GM18870 (cell line): ENCODE results near the gene DDI1.
"Not testable (repeated sequence)": the region's sequence is repeated elsewhere in the genome, so short reads cannot be mapped to it uniquely, and the experiment has no call there.

Experiments
- ATAC-seq: cut with Tn5 transposase; IDR thresholded peaks from one replicate; pipeline ENCODE4 v1.9.1; 2021; ENCODE audit warnings: moderate library complexity; ENCODE audit not compliant: unreplicated experiment

Gene DDI1

DNA sequence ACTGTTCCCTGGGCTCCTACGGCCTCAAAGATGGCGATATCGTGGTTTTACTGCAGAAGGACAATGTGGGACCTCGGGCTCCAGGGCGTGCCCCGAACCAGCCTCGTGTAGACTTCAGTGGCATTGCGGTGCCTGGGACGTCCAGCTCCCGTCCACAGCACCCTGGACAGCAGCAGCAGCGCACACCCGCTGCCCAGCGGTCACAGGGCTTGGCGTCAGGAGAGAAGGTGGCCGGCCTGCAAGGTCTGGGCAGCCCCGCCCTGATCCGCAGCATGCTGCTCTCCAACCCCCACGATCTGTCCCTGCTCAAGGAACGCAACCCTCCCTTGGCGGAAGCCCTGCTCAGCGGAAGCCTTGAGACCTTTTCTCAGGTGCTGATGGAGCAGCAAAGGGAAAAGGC is 555 bp downstream of the DDI1 start:
- ATAC-seq = no peak

DNA sequence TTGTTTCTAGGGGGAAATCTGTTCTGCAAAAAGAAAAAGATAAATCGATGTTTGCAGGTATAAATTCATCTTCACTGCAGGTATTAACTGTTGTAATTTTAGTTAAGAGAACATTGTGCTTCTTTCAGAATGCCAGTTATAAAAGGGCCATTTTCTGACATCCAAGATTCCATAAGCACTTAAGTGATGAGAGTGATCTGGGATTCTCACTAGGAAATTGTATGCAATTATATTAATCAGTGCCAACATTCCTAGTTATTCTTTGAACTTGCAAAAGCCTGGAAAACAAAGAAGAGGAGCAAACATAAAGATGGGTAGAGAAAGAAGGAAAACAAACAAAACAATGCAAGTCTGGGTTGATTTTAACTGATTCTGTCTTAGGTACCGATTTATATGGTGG is 5.4 kb downstream of the DDI1 start:
- no peak for ATAC-seq

DNA sequence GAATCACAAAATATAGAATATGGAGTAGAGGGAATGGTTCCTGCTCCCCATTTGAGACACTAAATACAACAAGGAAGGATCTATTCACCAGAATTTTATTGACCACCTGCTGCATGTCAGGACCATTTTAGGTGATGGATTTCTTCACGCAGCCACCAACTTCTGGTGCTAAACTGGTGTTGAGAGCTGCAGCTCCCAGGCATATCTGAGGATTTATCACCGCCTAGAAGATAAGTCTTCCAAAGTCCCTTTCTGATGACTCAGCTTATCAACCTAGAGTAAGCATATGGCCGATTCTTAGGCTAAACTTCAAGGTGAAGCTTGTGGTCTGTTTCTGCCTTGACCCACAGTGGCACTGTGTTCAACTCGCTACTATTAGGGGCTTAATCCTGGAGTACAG is 6.7 kb downstream of the DDI1 start:
- no peak for ATAC-seq

DNA sequence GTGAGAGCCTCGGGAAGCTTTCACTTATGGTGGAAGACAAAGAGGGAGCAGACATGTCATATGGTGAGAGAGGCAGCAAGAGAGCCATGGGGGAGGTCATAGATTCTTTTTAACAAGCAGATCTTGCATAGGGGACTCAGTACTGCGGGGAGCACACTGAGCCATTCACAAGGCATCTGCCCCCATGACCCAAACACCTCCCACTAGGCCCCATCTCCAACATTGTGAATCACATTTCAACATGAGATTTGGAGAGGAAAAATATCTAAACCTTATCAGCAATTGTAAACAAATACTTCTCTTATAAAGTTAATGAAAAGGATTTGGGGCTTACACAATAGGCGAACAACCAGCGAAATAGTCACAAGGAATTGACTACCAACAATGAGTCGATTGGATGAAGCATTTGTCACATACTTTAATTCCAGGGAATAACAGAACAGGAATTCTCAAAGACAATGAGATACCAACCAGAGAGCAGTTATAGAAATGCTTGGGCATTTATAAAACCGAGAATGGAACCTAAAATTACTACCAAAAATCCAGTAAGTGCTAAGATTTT is 7.3 kb downstream of the DDI1 start:
- no peak for ATAC-seq

DNA sequence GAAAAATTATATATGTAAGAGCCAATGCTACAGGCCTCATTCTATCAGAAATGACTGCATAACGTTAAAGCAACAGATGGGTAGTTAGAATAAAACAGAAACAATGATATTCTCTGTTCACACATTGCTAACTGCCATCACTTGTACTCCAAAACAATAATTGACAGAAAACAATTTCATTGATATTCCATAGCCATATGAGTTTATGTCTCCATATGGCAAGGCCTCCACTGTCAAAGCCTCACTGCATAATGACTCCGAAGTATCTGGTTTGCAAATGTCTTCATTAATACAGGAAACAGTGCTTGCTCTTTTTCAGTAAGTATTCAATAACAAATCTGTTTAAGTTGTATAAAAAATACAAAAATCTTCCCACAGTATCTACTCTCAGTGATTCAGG is 9.9 kb downstream of the DDI1 start:
- ATAC-seq = no peak

DNA sequence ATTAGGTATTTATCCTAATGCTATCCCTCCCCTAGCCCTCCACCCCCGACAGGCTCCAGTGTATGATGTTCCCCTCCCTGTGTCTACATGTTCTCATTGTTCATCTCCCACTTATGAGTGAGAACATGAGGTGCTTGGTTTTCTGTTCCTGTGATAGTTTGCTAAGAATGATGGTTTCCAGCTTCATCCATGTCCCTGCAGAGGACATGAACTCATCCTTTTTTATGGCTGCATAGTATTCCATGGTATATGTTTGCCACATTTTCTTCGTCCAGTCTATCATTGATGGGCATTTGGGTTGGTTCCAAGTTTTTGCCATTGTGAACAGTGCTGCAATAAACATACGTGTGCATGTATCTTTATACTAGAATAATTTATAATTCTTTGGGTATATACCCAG is 10.4 kb downstream of the DDI1 start:
- not testable (repeated sequence) for ATAC-seq

DNA sequence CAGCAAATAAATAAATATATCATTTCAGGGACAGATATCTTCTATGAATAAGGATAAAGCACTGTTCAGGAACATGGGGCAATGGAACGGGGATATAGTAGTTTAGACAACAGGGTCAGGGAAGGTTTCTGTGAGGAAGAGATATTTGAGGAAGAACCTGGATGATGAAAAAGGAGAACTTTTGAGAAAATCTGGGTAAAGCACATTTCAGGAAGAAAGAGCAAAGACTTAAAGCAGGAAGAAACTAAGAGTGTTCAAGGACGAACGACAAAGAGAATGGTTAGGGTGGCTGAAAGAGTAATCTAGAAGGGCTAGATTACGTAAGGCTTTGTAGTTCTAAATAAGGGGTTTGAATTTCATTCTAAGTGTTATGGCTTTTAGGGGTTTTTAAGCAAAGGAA is 12.7 kb downstream of the DDI1 start:
- ATAC-seq = no peak

DNA sequence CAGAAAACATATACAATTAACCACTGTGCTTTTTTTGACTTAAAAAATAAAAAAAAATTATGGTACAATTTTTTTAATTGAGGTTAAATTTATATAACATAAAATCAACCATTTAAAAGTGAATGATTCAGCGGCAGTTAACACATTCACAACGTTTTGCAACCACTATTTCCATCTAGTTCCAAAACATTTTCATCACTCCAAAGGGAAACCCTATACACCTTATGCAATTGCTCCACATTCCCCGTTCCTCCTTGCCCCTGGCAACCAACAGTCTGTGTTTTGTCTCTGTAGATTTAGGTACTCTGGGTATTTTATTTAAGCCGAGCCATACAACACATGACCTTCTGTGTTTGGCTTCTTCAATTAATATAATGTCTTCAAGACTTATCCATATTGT is 15.3 kb downstream of the DDI1 start:
- ATAC-seq = no peak

DNA sequence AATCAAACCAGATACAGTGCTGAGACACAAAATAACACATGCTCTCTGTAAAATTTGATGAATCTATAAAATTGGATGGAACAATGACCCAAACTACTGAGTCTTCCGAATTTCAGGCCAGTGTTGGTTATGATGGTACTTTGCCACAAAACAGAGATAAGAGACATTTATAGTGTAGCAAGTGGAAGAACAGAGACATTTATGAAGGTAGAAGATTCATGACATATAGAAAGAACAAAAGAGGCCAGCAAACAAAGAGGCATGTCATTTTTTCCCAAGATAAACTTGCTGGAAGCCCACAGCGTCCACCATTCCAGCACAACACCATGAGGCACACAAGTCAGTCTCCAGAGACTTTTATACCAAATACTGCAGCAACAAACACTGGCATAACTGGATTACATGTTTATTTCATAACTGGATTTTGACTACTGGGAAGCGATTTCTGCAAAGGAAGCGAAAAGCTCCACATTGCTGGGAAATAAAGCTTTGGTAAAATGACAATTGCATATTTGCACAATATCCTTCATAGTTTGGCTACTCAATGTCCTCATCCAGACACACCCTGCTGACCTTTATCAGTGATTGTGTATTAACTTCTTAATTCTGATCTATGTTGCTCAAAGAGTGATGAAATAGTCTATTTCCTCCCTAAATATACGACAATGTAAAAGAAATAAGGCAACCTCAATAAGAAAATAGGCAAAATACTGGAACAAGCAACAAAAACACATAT is 17.5 kb downstream of the DDI1 start:
- ATAC-seq = no peak

DNA sequence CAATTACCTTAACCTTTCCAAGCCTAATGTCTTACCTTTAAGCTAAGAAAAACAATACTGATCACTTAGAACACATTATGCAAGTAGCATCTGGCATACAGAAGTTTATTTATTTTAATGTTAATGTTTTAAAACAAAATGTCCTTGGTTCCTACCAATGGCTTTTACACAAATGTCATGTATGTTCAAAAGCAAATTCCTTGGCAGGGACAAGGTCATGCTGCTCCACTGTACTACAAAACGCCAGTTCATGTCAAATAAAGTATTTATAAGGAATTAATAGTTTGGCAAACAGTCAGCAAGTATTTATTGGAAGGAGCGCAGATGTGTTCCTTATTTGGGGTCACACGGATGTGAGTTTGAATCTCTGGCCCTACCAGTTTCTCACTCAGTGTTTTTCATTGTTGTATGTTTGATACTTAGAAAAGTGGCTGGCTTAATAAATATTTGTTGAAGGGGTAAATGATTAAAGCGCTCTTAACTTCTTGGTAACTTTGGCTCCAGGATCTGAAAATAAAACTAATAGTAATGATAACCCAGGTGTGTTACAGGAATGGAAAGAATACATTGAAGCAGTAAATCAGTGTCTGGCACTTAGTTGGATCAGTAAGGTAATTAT is 18.6 kb downstream of the DDI1 start:
- no peak for ATAC-seq

DNA sequence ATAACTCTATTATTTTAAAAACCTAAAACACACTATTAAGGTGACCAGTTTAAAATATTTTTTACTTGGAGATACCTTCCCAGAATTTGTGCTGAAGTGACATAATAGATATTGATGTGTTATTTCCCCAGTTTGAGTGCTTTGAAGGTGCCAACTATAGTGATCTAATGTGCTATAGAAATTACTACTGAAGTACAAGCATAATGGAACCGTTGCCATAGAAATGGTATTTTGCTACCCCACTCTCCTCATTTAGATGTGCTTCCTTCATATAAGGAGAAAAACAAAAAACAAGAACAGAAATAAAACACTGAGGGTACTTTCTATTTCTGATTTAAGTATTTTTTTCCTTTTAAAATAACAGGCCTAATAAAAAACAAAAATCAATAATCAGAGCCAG is 19.2 kb downstream of the DDI1 start:
- ATAC-seq = no peak

DNA sequence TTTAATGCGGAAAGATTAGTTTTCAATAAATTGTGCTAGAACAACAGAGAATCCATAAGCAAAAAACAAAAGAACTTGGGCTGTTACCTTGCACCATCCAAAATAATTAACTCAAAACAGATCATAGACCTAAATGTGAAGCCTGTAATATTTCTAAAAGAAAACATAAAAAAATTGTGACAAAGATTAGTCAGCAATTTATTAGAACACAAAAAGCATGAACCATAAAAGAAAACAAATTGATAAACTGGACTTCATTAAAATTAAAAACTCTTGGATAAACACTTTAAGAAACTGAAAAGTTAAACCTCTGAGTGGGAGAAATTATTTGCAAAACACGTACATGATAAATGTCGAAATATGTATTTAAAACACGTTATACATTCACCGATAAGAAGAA is 21.5 kb downstream of the DDI1 start:
- ATAC-seq = no peak

DNA sequence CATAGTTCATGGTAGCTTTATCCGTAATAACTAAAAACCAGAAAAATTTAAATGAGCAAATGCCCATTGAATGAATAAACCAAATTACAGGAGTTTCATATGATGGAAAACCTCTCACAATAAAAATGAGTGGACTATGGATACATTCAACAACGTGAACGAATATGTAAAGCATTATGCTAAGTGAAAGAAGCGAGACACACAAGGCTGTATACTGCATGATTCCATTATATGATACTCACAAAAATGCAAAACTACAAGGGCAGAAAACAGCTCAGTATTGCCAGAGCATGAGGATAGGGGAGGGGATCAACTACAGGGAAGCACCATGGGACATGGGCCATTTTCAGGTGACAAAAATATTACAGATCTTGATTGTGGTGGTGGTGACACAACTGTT is 22.2 kb downstream of the DDI1 start:
- no peak for ATAC-seq

DNA sequence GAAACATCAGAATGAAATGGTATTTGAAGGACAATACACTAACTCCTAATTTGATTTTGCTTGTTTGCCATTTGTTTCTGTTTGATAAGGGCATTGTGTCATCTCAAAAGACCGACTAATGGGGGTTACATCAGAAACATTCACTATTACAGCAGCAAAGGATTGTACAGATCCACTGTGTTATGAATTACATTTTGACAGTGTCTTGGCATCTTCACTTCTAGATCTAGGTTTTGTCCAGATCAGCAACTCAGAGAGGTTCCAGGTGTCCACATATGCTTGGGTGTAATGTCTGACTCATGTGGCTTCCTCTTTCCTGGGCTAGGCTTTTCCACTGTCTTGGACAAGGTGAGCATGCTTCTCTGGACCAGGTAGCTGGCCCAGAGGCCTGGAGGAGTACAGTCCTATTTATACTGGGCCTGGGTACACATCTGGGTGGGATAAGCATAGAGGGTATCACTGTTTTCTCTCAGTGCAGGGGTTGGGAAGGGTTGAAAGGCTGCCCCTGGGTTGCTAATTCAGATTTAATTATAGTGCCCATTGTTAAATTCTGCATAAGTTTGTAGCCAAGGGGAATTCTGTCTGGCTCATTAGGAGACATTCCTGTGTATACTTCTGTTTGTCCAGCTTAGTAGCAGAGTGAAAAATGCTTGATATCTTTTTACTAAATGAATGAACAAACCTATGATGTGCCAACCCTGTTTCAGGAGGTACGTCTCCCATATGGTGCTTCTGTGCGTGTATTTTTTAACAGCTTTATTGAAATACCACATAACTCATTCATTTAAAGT is 23.8 kb downstream of the DDI1 start:
- ATAC-seq = no peak

DNA sequence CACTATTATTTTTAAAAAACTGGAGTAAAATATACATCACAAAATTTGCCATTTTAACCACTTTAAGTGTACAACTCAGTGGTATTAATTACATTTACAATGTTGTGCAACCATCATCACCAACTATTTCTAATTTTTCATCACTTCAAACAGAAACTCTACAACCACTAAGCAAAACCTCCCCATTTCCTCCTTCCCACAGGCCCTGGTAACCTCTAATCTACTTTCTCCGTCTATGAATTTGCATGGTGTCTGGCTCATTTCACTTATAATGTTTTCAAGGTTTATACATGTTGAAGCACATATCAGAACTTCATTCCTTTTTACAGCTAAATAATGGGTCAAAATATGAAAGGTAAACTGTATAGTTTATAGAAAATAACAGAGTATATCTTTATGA is 24.4 kb downstream of the DDI1 start:
- peak; percentile 84 for ATAC-seq

DNA sequence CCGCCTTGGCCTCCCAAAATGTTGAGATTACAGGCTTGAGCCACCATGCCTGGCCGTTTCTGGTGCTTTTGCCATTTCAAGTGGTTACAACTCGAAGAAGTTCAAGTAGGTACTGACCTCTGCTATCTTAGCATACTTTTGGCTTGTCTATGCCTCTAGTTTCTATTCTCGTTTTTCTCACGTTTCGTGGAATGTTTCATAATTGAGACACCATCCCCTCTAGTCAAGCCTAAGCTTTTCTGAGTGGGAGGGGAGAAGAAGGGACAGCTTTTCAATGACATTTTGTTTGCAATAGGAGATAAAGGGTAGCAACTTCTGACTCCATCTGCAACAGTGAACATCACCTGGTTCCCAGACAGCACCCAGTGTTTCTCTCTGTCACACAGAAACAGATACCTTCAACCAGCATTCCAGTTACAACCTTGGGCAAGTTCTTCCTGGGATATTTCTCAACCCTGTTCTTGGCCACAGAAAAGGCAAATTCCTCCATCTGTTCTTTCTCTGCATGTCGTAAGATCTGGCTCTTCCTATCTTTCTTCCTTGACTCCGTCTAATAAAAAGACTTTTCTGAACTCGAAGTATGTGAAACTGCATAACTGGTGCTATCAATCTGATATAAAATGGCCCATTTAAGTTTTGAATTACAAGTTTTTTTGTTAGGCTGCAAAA is 25.5 kb downstream of the DDI1 start:
- no peak for ATAC-seq

DNA sequence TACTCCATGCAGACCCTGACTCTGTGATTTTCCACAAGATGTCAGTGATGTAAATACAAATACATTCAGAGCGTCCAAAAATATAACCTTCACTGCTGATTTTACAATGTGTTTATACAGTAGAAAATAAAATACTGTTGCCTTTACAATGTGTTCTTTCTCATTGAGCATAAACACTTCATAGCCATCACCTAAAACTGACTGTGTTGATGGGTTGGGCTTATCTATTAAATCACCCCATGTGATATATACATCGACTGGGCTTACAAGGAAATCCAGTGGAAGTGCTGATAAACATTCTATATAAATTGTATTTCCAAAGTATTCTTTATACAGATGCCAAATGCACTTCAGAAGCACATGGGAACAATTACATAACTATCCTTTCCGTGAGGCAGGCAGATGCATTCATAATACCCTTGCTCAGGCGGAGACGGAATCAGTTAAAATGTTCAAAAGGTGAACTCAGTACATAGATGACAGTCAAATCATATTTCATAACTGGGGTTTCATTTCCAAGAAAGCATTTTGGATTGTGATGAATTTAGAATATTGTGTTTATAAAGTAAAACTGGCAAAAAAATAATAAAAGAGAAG is 27.7 kb downstream of the DDI1 start:
- no peak for ATAC-seq

DNA sequence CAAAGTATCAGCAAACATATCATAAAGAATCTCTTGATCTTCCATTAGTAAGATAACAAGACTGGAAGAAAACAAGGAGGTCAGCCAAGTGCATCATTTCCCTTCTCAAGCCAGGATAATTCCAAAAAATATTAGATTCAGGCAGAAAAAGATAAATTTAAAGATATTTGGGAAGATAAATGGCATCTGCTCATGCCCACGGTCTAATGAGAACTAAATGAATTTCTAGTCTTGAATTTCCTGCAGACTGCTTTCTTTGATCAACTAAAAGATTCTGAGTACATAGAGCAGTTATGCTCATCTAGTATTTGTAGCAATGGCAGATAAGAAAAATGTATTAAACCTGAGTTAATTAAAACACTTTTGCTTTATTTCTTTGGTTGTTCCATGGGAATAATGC is 31.1 kb downstream of the DDI1 start:
- no peak for ATAC-seq

DNA sequence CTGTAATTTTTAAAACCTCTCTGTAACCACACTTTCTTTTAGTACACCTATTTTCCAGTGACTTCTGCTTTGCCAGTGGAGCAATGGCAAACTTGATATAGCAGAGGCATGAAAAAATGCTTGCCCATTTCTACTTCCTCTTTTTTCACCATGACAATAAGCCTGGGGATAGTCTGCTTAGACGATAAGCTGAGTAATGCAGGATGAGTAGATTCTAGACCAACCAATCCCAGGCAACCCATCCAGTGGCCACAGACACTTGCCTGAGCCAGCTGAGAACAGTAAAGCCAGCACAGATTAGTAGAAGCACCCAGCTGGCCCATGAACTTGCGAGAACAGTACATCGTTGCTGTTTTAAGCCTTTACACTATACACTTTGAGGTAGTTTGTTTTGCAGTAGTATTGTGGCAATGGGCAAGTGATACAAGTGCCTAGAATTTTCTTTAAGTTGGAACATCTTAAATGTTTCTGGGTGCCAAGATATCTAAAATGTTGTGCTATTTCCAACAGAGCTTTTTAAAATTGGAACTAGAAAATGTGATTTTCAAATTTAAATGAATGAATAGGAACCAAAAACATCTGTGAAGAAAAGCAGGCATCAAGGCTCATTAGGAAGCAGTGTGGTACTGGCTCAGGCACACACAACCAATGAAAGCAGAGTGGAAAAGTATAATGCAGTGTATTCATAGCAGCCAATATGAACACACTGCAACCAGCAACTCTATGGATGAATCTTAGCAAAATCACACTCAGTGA is 37.7 kb downstream of the DDI1 start:
- peak; percentile 94 for ATAC-seq

DNA sequence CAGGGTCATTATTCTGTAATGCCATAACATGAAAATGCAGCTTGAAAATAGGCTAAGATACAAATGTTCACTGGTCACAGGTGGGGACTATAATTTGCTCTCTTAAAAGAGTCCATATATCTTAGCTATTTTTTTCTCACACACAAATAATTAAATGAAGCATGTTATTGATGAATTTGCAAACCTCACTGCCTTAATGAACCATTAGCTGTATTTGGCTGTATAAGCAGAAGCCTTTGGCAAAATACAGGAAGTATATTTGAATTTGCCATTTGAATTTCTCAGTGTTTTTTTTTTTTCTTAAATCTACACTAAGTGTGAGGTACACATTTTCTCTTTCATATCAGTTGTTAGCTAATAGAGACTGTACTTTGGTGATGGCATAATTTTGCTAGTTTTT is 38.7 kb downstream of the DDI1 start:
- no peak for ATAC-seq
